ENCODE measurements around the gene INSRR.

INSRR gene

DNA sequence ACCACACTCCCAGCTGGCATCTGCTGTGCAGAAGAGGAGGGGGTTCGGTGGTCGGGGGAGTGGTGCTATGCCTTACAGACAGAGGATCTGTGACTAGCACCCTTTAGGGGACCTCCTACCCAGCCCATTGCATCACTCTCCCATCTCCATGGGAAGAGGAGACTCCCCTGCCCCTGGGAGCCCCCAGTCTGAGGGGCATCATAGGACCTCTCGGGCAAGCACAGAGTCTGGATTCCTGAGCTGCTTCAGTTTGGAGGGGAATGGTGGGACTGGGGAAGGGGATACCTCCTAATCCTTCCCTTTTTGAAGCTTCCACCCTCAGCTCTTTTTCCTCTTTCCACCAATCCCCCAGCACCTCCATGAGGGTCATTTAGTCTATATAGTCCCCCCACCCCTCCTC lies 1.4 kb downstream of the INSRR start:
- Histone ChIP-seq H3K4me3 (no peak overlapping the region), H3K27ac (no peak overlapping the region)

DNA sequence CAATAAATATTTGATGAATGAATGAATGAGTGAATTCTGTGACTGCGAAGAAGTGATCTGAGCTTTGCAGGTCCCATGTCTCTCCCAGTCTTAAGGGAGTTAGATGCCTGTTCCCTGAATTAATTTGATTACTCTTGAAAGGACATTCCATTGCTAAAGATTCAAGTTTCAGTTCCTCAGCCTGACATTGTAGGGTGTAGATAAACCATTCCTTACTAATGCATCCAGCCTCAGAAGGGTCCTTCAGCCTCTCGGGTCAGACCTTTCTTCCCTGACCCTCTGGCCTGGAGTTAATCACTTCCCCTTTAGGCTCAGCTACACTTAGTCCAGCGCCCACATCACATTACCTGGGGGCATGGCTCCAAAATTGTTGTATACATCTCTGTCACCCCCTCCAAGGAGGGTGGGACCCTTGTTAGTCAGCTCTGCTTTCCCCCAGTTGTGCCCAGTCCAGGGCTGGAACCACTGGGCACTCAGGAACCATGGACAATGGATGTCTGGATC lies 2.6 kb downstream of the INSRR start:
- H3K4me3 ChIP-seq = no peak overlapping the region
- no peak overlapping the region for H3K27ac ChIP-seq

DNA sequence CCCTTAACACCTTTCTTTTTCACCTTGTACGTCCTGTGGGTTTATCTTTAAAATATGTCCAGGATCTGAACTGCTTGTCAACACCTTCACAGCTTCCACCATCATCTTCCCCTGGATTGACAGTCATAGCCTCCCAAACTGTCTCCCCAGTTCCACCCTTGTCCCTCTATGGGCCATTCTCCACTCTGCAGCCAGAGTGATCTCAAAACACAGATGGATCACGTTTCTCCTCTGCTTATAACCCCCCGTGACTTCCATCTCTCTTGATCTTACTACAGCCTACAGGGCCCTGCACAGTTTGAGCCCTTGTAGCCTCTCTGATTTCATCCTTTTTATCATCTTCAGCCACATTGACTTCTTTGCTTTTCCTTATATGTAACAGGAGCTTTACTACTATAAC lies 4.3 kb downstream of the INSRR start:
- Histone ChIP-seq H3K27ac (no peak overlapping the region), H3K4me3 (no peak overlapping the region)

DNA sequence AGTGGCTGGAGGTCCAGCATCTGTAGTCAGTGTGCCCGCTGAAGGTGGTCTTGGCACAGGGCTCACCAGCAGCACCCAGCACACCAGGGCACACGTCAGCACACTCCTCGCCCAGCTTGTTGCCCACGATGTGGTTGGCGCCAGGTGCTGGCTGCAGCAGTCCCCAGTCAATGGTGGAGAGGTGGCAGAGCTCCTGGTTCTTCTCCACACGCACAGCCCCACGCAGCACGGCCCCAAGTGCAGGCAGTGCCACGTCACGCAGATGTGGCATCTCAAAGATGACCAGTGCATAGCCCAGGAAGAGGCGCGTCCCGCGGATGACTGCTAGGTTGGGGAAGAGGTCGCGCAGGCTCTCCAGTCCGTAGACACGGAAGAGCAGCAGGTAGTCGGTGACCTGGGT lies 5.2 kb downstream of the INSRR start:
- H3K27ac ChIP-seq = no peak overlapping the region
- H3K4me3 ChIP-seq = no peak overlapping the region

DNA sequence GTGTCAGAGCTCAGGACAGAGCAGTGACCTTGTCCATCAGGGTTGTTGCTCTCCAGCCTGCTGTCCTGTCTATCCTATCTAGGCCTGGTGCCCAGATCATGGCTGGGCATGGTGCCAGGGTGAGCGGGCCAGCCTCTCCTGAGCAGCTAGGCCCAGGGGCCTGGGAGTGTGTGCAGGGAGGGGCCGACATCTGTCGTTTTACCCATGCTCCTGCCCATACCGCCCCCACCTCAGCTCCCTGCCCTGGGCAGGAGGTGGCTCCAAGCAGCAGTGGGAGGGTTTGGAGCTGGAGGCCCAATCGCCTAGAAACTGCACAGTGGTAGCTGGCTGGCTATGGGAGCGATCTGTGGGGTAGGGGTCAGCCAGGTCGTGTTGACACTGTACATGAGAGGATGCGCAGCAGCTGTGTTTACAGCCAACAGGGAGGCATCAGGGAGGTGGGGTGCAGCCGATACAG lies 6.5 kb downstream of the INSRR start:
- no peak overlapping the region for H3K4me3 ChIP-seq
- no peak overlapping the region for H3K27ac ChIP-seq

DNA sequence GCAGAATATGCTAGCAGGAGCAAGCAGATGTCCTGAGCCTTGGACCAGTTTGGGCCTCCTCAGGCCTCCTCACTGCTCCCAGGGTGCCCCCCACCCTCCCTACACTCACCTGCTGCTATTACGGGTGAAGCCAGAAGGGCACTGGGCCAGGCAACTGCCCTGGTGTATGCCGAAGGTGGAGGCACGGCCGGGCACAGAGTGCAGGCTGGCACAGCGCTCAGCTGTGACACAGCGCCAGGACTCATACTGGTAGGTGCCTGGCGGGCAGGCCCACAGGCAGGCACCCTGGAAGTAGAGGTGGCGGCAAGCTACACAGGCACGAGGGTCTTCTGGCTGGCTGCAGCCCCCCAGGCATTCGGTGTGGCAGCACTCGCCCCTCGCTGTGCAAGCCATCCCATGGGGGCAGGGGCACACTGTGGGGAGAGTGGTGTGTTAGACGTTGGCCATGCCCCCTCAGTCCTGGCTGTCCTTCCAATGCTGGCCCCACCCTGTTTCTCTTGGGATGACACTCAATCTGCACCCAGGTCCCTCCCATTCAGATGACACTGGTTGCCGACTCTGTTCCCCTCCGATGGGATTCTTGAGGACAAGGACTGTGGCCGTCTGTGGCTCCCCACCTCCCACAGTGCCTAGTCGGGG lies 7.0 kb downstream of the INSRR start:
- no peak overlapping the region for H3K27ac ChIP-seq
- H3K4me3 ChIP-seq = no peak overlapping the region

DNA sequence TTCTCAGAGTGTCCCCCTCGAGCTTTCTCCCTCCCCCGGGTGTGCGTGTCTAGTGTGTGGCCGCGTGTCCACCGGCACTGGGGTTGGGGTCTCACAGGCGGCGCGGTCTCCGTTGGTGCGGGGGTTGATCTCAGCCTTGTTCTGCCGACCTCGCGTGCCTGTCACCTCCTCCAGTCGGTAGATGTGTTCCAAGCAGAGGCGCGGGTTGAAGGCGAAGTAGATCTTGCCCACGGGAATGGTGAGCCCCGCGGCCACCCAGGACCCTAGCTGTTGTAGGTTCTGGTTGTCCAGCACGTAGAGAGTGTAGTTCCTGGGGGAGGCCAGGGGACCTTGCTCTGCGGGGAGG lies 9.8 kb downstream of the INSRR start:
- H3K4me3 ChIP-seq = no peak overlapping the region
- no peak overlapping the region for H3K27ac ChIP-seq

DNA sequence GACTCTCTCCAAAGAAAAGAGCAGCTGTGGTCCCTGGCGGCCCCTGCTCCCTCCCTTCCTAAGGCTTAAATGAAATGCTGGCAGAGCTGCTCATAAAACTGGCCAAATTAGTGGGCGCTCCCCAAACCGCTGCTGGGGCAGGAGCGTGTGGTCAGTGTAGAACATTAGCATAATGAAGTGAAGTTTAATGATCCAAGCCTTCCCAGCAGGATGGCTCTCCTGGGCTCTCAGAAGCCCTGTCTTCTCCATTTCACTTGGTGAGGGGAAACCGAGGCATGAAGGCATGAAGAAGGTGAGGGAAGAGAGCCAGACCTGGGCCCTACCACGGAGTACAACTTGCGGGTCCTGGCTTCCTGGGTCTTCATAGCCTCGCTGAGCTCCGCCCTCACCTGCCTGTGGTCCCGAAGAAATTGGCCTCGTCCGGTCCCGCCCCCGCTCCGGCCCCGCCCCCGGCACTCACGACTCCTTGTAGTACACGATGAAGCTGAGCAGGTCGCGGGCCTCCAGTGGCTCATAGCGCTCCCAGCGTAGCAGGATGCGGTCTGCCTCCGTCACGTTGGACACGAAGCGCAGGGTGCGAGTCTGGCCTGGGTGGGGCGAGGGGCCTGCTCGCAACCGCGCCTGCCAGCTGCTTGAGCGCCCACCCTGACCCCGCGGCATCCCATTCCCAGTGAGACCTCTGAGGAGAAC lies 10.3 kb downstream of the INSRR start:
- Histone ChIP-seq H3K4me3 (no peak overlapping the region), H3K27ac (no peak overlapping the region)

DNA sequence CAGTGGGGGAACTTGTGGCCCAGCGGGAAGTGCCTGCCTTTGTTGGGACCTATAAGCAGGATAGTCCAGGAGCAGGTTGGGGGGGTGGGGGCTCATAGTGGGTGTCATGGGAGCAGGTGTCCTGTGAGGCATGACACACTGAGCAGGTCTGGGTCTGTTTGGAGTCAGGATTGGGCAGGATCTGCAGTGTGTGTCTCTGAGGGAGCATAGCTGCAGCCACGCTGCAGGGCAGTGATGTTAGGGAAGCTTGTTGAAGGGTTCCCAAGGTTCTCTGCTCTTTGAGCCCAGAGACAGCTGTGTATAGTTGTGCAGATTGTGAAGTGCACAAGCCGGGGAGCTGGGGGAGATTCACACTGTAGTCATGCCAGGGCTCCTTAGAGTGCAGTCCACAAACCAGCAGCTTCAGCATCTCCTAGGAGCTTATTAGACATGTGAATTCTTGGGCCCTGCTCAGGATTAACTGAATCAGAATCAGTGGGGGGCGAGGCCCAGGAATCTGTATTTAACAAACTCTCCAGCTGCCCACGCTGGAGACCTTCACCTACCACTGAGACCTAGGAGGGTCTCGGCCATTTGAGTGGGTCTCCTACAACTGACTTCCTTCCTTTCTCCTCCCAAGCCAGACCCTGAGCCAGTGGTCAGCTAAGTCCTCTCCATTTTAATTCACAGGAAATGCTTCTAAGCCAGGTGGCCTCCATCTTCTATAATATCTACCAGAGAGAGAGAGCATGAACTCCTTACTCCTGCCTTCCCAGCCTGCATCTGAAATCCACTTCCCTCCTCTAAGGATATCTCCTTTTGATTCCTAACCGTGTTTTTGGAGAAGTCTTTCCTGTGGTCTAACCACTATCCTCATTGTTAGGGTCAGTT lies 11.1 kb downstream of the INSRR start:
- H3K27ac ChIP-seq = no peak overlapping the region
- H3K4me3 ChIP-seq = no peak overlapping the region

DNA sequence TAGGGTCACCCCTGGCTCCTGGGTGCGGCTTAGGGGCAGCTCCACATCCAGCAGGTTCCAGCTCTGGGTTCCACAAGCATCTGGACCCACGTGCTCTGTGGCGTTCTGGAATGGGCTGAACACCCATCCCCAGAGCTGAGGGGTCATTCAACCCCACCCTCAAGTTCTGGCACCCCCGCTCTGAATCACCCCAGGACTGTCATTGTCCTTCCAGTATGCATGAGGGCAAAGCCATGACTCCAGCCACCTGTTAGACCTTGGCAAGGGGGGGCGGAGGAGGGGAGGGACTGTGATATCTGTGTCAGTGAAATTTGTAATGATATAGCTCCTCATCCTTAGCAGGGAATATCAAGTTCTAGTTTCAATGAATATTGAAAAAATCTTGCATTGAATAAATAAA lies 12.3 kb downstream of the INSRR start:
- H3K4me3 ChIP-seq = no peak overlapping the region
- H3K27ac ChIP-seq = no peak overlapping the region

DNA sequence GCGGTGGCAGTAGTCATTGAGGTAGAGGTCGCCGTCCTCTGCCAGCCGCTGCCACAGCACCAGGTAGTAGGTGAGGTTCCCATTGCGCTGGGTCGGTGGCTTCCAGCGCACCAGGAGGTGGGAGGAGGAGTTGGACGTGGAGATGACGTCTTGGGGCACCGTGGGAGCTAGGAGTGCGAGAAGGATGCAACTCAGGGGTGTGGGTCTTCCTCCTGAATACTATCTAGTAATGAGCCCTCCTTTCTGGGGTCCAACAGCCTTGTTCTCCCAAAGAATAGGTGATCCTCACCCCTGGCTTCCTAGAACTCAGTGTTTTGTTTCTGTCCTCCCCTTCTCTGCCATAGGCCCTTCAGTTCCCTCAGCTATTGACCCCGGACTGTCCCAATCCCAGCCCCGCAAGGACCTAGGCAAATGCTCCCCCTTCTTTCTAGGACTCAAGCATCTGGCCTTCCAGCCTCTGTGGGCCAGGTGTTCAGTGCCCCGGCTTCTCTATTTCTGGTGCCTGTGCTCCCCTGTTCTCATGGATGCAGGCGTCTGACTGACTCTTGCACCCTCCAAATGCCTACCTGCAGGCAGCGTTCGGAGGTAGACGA lies 12.9 kb downstream of the INSRR start:
- H3K4me3 ChIP-seq = no peak overlapping the region
- no peak overlapping the region for H3K27ac ChIP-seq

DNA sequence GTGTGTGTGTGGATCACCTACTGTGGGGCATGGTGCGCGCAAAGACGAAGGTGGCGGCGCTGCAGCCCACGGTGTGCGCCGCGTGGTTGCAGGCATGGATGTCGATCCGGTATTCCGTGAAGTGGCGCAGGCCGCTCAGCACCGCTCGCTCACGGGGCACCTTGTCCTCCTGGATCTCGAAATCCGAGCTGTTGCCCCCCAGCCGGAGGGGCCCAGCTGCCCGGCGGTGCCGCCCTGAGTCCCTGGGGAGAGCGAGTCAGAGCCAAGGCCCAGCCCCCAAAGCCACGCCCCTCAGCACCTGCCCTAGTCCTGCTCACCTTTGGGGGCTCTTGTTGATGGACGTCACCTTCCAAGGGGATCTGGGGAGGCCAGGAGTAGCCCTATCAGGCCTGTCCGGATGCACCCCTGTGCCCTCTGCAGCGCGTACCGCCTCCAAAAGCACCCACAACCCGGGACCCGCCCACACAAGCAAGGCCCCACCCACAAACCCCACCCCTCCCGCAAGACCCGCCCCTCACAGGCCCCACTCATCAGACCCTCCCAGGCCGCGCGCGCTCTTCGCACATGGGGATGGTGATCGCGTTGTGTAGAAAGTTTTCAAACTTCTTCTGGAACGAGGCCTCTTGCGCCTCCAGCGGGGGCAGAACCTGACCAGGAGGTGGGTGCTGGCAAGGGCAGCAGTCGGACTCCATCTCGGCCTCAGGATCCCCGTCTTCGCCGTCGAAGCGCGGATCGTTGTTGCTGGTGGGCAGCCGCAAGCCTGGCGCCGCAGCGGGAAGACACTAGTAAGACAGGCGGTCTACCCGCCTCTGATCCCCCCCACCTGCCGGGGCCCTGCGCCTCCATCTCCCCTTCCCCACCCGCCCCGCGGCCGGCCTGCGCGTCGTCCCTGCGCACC lies 13.6 kb downstream of the INSRR start:
- Histone ChIP-seq H3K27ac (no peak overlapping the region), H3K4me3 (no peak overlapping the region)

DNA sequence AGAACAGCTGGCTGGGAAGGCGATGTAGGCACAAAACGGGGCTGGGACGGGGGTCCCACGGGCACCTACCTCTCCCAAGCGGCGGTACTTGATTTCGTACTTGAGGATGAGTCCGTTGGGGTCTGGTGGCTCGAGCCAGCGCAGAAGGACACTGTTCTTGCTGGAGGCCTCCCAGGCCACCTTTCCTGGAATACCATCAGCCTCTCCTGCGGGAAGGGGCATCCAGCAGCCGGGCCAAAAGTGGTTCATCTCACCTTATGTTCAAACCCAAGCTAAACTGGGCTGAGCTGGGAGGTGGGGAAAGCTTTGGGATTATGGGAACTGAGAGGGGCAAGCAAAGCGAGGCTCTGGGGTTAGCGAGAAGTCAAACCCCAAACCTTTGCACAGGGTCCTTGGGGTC lies 14.3 kb downstream of the INSRR start:
- no peak overlapping the region for H3K4me3 ChIP-seq

DNA sequence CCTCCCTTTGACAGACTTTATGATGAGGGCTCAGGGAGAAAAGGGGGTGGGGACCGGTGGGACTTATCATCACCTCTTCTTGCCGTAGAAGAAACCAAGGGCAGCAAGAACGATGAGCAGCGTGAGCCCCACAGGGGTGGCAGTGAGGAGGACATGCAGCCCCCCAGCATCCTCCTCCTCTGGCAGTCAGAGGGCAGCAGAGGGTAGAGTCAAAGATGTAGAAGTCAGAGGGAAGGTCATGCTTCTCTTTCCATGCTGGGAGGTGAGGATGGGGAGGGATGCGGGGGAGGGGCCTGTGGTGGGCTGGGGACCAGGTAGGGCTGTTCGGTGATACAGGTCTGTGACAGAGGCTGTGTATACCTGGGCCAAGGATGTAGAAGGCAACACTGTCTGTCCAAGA lies 14.8 kb downstream of the INSRR start:
- Histone ChIP-seq H3K27ac (no peak overlapping the region), H3K4me3 (no peak overlapping the region)

More for the DNA sequence above, 14.3 kb downstream of the INSRR start:
- H3K27ac ChIP-seq = no peak overlapping the region

DNA sequence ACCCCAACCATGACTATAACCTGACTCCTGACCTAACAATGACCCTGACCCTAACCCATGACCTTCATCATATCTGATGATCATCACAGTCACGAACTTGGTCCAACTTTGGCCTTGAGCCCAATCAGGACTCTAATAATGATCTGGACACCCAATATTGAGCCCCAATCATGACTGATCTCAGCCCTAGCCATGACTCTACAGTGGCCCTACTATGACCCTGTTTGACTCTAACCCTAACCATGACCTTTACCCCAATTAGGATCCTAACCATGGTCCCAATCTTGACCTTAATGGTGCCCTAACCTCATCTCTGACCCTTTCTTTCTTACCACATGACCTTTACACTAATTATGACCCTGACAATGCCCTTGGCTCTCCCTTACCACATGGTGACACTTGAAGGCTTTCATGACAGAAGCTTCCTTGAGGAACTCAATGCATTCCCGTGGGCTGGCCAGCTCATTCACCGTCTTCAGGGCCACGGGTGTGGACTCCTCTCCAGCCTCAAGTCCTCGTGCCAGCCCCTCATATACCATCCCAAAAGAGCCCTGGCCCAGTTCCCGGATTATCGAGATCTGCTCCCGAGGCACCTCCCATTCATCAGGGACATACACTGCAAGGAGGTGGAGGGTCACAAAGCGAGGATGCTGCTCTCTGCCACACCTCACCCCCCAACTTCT lies 16.2 kb downstream of the INSRR start:
- H3K4me3 ChIP-seq = no peak overlapping the region
- no peak overlapping the region for H3K27ac ChIP-seq

DNA sequence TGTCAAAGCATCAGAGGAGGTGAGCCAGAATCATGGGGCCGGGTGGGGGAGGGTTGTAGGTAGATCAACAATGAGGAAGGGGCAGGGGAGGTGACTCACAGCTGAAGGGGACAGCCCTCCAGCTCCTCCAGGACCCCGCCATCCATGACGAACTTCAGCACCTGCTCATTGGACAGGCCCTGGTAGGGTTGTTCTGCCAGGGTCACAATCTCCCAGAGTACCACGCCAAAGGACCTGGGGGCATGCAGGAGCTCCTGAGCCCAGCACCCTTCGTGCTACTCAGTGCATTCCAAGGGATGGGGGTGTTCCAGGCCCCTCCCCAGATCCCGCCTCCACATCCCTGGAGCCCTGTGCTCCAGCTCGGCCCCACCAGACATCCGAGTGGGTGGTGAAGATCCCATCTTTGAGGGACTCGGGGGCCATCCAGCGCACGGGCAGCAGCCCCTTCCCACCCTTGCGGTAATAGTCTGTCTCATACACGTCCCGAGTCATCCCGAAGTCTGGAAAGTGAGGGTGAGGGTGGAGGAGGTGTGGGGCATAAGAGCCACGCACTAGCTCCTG lies 17.5 kb downstream of the INSRR start:
- Histone ChIP-seq H3K4me3 (no peak overlapping the region), H3K27ac (no peak overlapping the region)

DNA sequence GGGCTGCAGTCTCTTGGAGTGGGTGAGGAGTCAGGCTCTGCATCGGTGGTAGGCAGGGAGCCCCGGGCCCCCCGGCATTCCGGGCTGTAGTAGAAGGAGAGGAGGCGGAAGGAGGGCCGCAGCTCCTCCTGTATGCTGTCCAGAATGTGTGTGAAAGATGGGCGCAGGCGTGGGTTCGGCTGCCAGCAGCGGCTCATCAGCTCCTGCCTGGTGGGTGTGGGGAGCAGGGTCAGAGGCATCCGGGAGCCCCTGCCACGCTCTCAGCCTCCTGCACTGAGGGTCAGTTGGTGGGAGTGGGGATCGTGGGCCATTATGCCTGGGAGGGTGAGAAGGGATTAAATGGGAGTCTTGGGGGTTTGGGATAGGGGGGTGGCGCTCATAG lies 18.0 kb downstream of the INSRR start:
- H3K4me3 ChIP-seq = no peak overlapping the region
- H3K27ac ChIP-seq = no peak overlapping the region

DNA sequence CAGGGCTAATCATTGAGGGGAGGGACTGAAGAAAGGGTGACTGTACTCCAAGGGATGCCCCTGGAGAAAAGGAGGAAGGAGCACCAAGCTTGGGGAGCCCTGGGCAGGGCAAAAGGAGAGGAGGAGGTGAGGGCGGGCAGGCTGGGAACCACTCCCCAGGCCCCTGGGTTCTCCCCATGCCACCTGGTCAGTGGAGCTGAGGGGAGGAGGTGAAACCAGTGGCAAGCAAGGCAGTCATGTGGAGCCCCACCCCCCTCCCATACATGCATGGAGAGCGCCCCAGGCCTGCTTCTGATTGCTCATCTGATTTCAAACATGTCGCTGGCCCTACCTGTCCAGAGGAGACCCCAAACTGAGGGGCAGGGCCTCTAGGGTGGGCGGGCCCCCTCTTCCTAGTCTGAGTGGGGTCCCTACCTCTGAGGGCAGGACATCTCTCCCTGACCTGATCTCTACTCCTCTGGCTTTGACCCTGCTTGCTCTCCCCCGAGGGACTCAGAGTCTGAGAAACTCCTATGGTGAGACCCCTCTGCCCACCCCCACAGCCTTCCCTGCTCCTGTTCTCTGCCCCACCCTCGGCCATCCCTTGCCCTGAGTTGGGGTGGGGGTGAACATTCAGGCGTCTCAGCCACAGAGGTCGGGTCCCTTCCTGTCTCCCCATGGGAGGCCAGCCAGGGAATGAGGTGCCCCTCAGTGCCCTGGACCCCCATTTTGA lies 18.6 kb downstream of the INSRR start:
- H3K27ac ChIP-seq = no peak overlapping the region
- H3K4me3 ChIP-seq = no peak overlapping the region

Data from skin epidermis (tissue), 12 donors.